DLD1 (cell line): ENCODE results near the gene PRDM4.
"Not testable (repeated sequence)": the region's sequence is repeated elsewhere in the genome, so short reads cannot be mapped to it uniquely, and the experiment has no call there.

Experiments
- in situ Hi-C: cut with HindIII; loops from 2 replicates; pipeline ENCODE4 v1.10.0; 2017; ENCODE audit warnings: low sequenced_read_pairs

Gene PRDM4

DNA sequence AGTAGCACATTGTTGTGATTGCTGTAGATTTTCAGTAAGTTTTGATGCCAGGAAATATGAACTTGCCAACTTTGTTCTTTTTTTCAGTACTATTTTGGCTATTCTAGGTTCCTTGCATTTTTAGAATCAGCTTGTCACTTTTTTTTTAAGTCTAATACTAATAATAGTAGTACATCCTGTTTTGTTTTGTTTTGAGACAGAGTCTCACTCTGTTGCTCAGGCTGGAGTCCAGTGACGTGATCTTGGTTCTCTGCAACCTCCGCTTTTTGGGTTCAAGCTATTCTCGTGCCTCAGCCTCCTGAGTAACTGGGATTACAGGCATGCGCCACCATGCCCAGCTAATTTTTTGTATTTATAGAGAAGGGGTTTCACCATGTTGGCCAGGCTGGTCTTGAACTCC, 58.8 kb downstream of the PRDM4 start:
- in situ Hi-C loops, result no loop called here

DNA sequence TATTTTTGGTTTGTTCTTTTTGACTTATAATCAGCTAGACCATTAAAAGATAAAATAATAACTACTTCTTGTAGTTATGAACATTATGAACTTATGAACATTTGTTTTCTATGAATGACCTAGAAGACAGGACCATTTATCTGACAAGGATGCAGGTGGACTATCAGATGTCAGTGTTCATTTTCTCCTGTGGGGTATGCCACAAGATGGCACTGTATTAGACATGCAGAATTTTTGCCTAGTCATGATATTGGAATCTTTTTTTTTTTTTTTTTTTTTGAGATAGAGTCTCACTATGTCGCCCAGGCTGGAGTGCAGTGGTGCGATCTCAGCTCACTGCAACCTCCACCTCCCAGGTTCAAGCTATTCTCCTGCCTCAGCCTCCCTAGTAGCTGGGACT, 65.2 kb downstream of the PRDM4 start:
- in situ Hi-C loops, result not testable (repeated sequence)

DNA sequence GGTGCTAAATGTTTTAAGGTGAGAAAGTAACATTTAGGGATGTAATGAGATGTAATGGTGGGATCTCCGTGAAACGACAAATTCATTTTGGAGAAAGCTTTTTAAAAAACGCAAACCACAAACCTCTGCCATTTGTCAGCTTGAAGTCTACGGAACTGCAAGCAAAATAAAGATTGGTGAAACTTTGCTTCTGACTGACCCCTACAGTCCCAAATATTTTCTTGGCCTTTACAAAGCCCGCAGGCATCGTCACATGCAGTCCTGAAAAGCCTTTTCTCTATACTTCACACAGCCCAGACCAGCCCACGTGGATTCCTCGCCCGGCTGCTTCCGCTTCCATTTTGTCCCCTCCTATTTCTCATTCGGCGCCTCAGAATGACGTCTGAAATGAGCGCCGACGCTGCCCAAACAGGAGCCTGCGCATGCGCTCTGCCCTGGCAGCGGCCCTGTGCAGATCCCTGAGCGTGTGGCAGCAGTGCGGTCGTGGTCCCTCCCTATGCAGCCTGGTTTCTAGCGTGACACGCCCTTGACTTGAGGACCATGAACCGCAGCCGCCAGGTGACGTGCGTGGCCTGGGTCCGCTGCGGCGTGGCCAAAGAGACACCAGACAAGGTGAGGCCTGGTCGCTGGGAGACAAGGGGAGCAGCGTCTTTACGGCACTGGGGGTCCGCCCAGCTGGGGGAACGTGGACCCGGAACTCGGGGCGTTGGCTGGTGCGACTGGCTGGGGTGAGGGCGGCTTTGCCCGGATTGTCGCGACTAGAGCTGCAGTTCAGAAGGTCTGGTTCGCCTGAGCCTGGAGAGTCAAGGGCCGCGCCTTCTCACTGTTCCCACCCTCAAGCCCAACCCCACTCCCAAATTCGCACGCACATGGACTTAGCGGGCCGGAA, 75.3 kb downstream of the PRDM4 start, which contains the start of gene PWP1:
Gene PWP1, plus strand, starts transcription at position 440 of the 889 bp plus-strand sequence. Its CDS starts 101 bp downstream, at position 541.
- in situ Hi-C loops, result loop anchor here (10.0 kb wide), 1 partner anchor 59 kb away; no protein-coding TSS in a partner anchor

DNA sequence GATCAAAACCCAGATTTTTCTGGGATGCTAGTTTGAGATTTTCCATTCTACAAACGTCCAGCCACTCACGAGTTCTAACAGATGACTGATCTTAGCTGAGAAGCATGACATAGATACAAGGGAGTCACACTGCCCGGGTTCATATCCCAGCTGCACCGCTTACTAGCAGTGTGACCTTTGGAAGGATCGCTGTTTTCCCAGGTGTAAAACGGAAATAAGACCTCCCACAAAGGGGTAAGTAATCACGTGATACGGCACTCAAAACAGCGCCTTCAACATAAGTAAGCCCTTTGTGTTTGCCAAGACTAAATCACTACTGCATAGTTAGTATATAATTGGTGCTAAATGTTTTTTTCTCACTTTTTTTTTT, 76.0 kb downstream of the PRDM4 start:
- in situ Hi-C loops, result loop anchor here (10.0 kb wide), 1 partner anchor 60 kb away; no protein-coding TSS in a partner anchor

DNA sequence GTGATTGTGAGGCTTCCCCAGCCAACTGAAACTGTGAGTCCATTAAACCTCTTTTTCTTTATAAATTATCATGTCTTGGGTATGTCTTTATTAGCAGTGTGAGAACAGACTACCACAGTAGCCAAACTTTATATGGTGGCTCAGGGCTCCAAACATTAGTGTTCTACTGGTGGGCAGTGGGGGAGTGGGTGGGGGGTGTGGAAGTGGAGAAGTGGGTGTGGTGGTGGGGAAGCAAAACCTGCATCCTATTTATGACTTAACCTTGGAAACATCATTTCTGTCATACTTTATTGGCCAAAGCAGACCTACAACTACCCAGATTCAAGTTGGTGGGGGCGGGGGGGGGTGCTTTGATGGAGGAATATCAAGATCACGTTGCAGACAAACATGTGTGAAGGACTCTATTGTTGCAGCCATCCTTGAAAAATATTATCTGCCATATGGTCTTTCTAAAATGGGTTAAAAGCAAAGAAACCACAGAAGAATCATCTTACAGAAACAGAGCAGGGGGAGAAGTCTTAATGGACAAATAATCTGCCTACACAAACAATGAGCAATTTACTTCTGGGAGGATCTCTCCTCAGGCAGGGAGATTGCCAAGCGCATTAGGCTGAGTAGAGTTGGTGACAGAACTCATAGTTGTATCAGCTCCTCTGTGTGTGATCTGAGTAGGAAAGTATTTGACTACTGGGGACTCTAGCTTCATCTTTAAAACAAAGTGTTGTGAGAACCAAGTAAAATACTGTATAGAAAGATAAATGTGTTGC, 76.7 kb downstream of the PRDM4 start:
- in situ Hi-C loops, result loop anchor here (10.0 kb wide), 1 partner anchor 61 kb away; no protein-coding TSS in a partner anchor
